OCI-LY7 (cell line): ENCODE measurements around the gene ANKFY1. TPM values are rescaled to one million over a fixed set of nuclear protein-coding genes. Genes with fewer than 3 reads are reported as not detected.

ENCODE experiments used
- BruUV-seq: library from RNA; stranded (reverse); fragments of 400-500 nt; replicated peaks from 2 replicates; lab custom pipeline; 2021; lab: Mats Ljungman, UMichigan
- CTCF ChIA-PET: fragments of 300-600 bp; sonication (Branson Sonifier 250); formaldehyde crosslinking; loops from one replicate; lab custom pipeline; 2022; ENCODE audit warnings: antibody characterized with exemption; ENCODE audit not compliant: unreplicated experiment; lab: Charles Lee
- POLR2A ChIA-PET: fragments of 300-600 bp; sonication (Branson Sonifier 250); formaldehyde crosslinking; loops from one replicate; lab custom pipeline; 2022; ENCODE audit warnings: antibody characterized with exemption; lab: Charles Lee
- DNase-seq: peaks from one replicate; pipeline ENCODE4 v3.0.0-alpha.2; 2015; ENCODE audit warnings: low spot score
- H2AFZ ChIP-seq: fragments of 200-600 bp; sonication (generic), shearing (Covaris generic); 2 replicates; pipeline ENCODE4 v1.6.1; 2014; ENCODE audit warnings: mild to moderate bottlenecking, antibody characterized with exemption, low read length, moderate library complexity
- H3K27ac ChIP-seq: fragments of 200-600 bp; sonication (generic); 2 replicates; pipeline ENCODE4 v1.5.1; 2014; ENCODE audit warnings: mixed run types, low read depth, mild to moderate bottlenecking, moderate library complexity, low read length, inconsistent platforms; ENCODE audit not compliant: poor library complexity, severe bottlenecking
- H3K36me3 ChIP-seq: fragments of 200-600 bp; sonication (generic); 2 replicates; pipeline ENCODE4 v1.6.1; 2014; ENCODE audit warnings: mild to moderate bottlenecking, antibody characterized with exemption, low read length, moderate library complexity, mixed read lengths; ENCODE audit not compliant: insufficient read depth
- H3K4me1 ChIP-seq: fragments of 200-600 bp; sonication (generic); 2 replicates; pipeline ENCODE4 v1.5.1; 2014; ENCODE audit warnings: mild to moderate bottlenecking, low read length; ENCODE audit not compliant: insufficient read depth, poor library complexity, severe bottlenecking
- H3K4me2 ChIP-seq: fragments of 200-600 bp; sonication (generic); 2 replicates; pipeline ENCODE4 v1.6.1; 2014; ENCODE audit warnings: mild to moderate bottlenecking, low read length
- H3K4me3 ChIP-seq: fragments of 200-600 bp; sonication (generic); 2 replicates; pipeline ENCODE4 v1.5.1; 2014; ENCODE audit warnings: mild to moderate bottlenecking, low read depth, low read length; ENCODE audit not compliant: poor library complexity, severe bottlenecking
- H3K79me2 ChIP-seq: fragments of 200-600 bp; sonication (generic); 2 replicates; pipeline ENCODE4 v1.6.1; 2016; ENCODE audit warnings: low read depth, mild to moderate bottlenecking, low read length, moderate library complexity, mixed read lengths; ENCODE audit not compliant: insufficient read depth
- H3K9me2 ChIP-seq: fragments of 200-600 bp; sonication (generic); 2 replicates; pipeline ENCODE4 v1.6.1; 2016; ENCODE audit warnings: mild to moderate bottlenecking, low read length, mixed read lengths; ENCODE audit not compliant: insufficient read depth
- H3K9me3 ChIP-seq: fragments of 200-600 bp; sonication (generic); 2 replicates; pipeline ENCODE4 v1.6.1; 2014; ENCODE audit warnings: mild to moderate bottlenecking, mixed run types, low read length, mixed read lengths
- H4K20me1 ChIP-seq: fragments of 200-600 bp; sonication (generic); 2 replicates; pipeline ENCODE4 v1.6.1; 2014; ENCODE audit warnings: mild to moderate bottlenecking, antibody characterized with exemption, low read length, moderate library complexity, mixed read lengths; ENCODE audit not compliant: insufficient read depth
- EZH2phosphoT487 ChIP-seq: fragments of 200-600 bp; sonication (generic); IDR thresholded peaks from 2 replicates; pipeline ENCODE4 v1.6.1; 2018; ENCODE audit warnings: low read depth, borderline replicate concordance, mild to moderate bottlenecking, mixed run types, antibody characterized with exemption, low read length, moderate library complexity, mixed read lengths
- intact Hi-C: fragments of 100-400 bp; cut with micrococcal nuclease; formaldehyde crosslinking; loops from one replicate; pipeline ENCODE4 v1.10.0; 2022; ENCODE audit not compliant: unreplicated experiment
- total RNA-seq, 2 experiments: library from RNA; depleted of rRNA in 1 of 2; stranded (reverse); fragments of >200 nt in 1 of 2; shearing (Covaris generic) in 1 of 2; gene quantifications; 2 replicates each; pipeline ENCODE4 v1.2.3, GENCODE V29; 2014 to 2022
- TF ChIP-seq, protein P1 (sequence below): fragments of 200-600 bp; sonication (generic); conservative IDR thresholded peaks from 2 replicates; pipeline ENCODE4 v1.5.1; 2014; ENCODE audit warnings: mild to moderate bottlenecking, antibody characterized with exemption, low read length, moderate library complexity, mixed read lengths

ANKFY1 gene
- total RNA-seq, 2 experiments from 2014 or later = 25.9 to 56.7 TPM

DNA sequence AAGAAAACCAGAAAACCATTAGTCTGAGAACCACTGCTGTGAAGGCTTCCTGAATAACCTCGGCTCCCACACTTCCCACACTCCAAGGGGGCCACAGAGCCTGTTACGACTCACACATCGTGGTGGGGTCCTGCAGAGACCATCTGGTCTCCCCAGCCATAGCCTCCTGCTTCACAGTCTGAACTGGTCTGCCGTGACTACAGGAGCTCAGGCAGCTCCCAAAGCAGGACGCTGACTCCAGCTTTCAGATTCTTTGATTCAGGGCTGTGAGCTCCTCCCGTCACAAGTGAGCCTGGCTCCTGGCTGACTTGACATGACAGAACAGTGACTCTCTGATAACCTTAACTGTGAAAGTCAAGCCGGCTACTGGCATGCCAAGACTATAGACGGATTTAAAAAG, 83.0 kb downstream of the ANKFY1 start:
- no peaks in the 10 kb centered on the region for H4K20me1 ChIP-seq
- ChIA-PET CTCF (no interaction called here), POLR2A (interaction anchor here (0.6 kb wide), 1 partner anchor 240 kb away, joined by 3 read pairs; no protein-coding TSS in a partner anchor)
- H3K79me2 ChIP-seq = no peaks in the 10 kb centered on the region
- intact Hi-C loops = no loop called here
- H3K9me2 ChIP-seq = no peaks in the 10 kb centered on the region
- H3K9me3 ChIP-seq = no peaks in the 10 kb centered on the region
- H3K36me3 ChIP-seq = peaks cover 87% of the 10 kb centered on the region
- no peaks in the 10 kb centered on the region for H3K4me1 ChIP-seq
- H3K4me2 ChIP-seq = no peak overlapping the region
- no peak overlapping the region for H3K4me3 ChIP-seq
- TF ChIP-seq, protein P1, sequence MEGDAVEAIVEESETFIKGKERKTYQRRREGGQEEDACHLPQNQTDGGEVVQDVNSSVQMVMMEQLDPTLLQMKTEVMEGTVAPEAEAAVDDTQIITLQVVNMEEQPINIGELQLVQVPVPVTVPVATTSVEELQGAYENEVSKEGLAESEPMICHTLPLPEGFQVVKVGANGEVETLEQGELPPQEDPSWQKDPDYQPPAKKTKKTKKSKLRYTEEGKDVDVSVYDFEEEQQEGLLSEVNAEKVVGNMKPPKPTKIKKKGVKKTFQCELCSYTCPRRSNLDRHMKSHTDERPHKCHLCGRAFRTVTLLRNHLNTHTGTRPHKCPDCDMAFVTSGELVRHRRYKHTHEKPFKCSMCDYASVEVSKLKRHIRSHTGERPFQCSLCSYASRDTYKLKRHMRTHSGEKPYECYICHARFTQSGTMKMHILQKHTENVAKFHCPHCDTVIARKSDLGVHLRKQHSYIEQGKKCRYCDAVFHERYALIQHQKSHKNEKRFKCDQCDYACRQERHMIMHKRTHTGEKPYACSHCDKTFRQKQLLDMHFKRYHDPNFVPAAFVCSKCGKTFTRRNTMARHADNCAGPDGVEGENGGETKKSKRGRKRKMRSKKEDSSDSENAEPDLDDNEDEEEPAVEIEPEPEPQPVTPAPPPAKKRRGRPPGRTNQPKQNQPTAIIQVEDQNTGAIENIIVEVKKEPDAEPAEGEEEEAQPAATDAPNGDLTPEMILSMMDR = no peak
- no peak for TF ChIP-seq EZH2phosphoT487
- DNase-seq = no peak
- BruUV-seq = no TSS peak
- H3K27ac ChIP-seq = no peak overlapping the region
- H2AFZ ChIP-seq = no peak overlapping the region

DNA sequence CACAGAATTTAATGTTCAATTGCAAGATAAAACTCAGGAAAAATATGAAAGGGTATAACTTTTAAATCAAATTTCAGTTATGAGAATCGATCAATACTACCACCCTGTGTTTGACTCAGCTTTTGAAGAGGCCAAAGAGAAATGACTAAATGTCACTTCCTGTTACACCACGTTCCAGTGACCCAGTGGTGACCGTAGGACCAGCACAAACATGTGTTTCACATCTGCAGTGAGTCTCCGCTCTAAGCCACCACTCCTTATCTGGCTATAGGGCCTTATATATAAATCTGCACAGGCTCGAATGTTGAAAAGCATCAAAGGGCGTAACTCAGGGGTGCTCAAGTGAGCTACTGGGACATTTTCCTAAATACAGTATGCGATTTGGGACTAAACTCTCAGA, 84.7 kb downstream of the ANKFY1 start:
- Histone ChIP-seq H3K36me3 (peaks cover 94% of the 10 kb centered on the region), H3K4me1 (no peaks in the 10 kb centered on the region), H4K20me1 (no peaks in the 10 kb centered on the region), H3K79me2 (no peaks in the 10 kb centered on the region), H3K27ac (no peak overlapping the region), H3K9me2 (no peaks in the 10 kb centered on the region), H3K4me3 (no peak overlapping the region), H2AFZ (no peak overlapping the region), H3K9me3 (no peaks in the 10 kb centered on the region), H3K4me2 (no peak overlapping the region)
- BruUV-seq = no TSS peak
- no peak for DNase-seq
- POLR2A ChIA-PET = interaction anchor here (0.5 to 0.6 kb wide), 2 partner anchors 45 to 244 kb away, joined by 3 read pairs; no protein-coding TSS in a partner anchor
- CTCF ChIA-PET = no interaction called here
- no peak for TF ChIP-seq EZH2phosphoT487
- intact Hi-C loops = no loop called here

DNA sequence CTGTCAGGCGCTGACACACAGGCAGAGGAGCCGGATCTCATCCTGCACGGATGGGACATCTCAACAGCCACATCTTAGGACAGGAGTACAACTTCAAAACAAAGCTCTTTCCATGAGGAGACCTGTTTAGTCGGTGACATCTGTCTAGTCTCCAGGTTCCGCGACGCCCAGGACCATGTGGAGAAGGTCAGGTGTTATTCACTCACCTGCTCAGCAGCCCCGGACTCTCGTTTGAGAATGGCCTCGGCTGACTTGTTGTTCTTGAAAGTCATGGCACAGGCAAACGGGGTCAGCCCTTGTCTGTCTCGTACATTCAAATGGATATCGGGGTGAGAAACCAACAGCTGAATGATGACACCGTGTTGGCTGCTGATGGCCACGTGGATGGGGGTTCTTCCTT, 85.1 kb downstream of the ANKFY1 start:
- Histone ChIP-seq H4K20me1 (no peaks in the 10 kb centered on the region), H3K36me3 (peaks cover 94% of the 10 kb centered on the region), H3K4me3 (no peak overlapping the region), H3K4me1 (no peaks in the 10 kb centered on the region), H3K9me2 (no peaks in the 10 kb centered on the region), H3K79me2 (no peaks in the 10 kb centered on the region), H3K9me3 (no peaks in the 10 kb centered on the region), H3K27ac (no peak overlapping the region), H3K4me2 (no peak overlapping the region), H2AFZ (no peak overlapping the region)
- no peak for DNase-seq
- BruUV-seq = no TSS peak
- TF ChIP-seq, protein P1 = no peak
- TF ChIP-seq EZH2phosphoT487 = no peak
- CTCF ChIA-PET = no interaction called here
- POLR2A ChIA-PET = interaction anchor here (0.5 to 0.7 kb wide), 2 partner anchors 87 to 244 kb away, joined by 3 to 6 read pairs; no protein-coding TSS in a partner anchor
- intact Hi-C loops = no loop called here
